Thoracic aorta (tissue), 2 donors: ENCODE results near the gene LAMB1. TPM values are rescaled to one million over a fixed set of nuclear protein-coding genes. Genes with fewer than 3 reads are reported as not detected.

Experiments
- ATAC-seq: fragments of 150-250 bp; one replicate; pipeline ENCODE4 v1.8.0; 2017; ENCODE audit warnings: low read depth; ENCODE audit not compliant: insufficient number of reproducible peaks, low FRiP score
- DNase-seq: peaks from one replicate; pipeline ENCODE4 v3.0.0-alpha.2; 2020; ENCODE audit warnings: low spot score
- H3K27ac ChIP-seq, 2 donors: fragments of 200-600 bp; sonication (generic); 1 replicate in 1 of 2; 2 replicates in 1 of 2; pipeline ENCODE4 v1.5.1; 2016; ENCODE audit warnings: mild to moderate bottlenecking in 2 of 2, moderate library complexity in 2 of 2
- H3K27me3 ChIP-seq: fragments of 200-600 bp; sonication (generic); replicated peaks from 2 replicates; pipeline ENCODE4 v1.6.0; 2016; ENCODE audit warnings: mild to moderate bottlenecking; ENCODE audit not compliant: insufficient read depth
- H3K36me3 ChIP-seq: fragments of 200-600 bp; sonication (generic); one replicate; pipeline ENCODE4 v1.5.1; 2016
- H3K4me1 ChIP-seq, 2 donors: fragments of 200-600 bp; sonication (generic); 1 replicate in 1 of 2; 2 replicates in 1 of 2; pipeline versions ENCODE4 v1.5.1 to v1.6.0; 2016; ENCODE audit warnings: low read depth in 2 of 2, mild to moderate bottlenecking in 1 of 2; ENCODE audit not compliant: control insufficient read depth in 1 of 2
- H3K4me3 ChIP-seq: fragments of 200-600 bp; sonication (generic); 2 replicates; pipeline ENCODE4 v1.5.1; 2016; ENCODE audit warnings: mild to moderate bottlenecking
- H3K9me3 ChIP-seq: fragments of 200-600 bp; sonication (generic); 2 replicates; pipeline ENCODE4 v1.5.1; 2016
- CTCF ChIP-seq: fragments of 200-600 bp; sonication (generic); IDR thresholded peaks from one replicate; pipeline ENCODE4 v1.5.1; 2019; ENCODE audit warnings: antibody characterized with exemption
- total RNA-seq, 2 donors: library from RNA; depleted of rRNA; stranded (reverse); fragments of >200 nt; gene quantifications; one replicate each; pipeline versions ENCODE4 v1.1.0 to v1.2.3, GENCODE V29; 2016

Gene LAMB1
- total RNA-seq, 2 donors from 2014 or later, result 144 to 296 TPM

GRCh38 chr7:107998660-107999480 lies 4.1 kb downstream of the LAMB1 start:
- Histone ChIP-seq H3K27me3 (no peaks in the 10 kb centered on the region), H3K27ac (peak overlapping the region; percentile 3 to 84), H3K4me3 (no peak overlapping the region), H3K4me1 (peaks cover 26 to 63% of the 10 kb centered on the region in 2 donors), H3K36me3 (no peaks in the 10 kb centered on the region), H3K9me3 (no peaks in the 10 kb centered on the region)
- no peak for ATAC-seq
- DNase-seq, result no peak
- TF ChIP-seq CTCF, result no peak

- TF ChIP-seq CTCF, result no peak
- DNase-seq, result no peak
- H3K9me3 ChIP-seq, result no peaks in the 10 kb centered on the region
- no peak overlapping the region for H3K4me3 ChIP-seq
- no peak overlapping the region for H3K27ac ChIP-seq
- no peaks in the 10 kb centered on the region for H3K27me3 ChIP-seq
- H3K4me1 ChIP-seq, result peaks cover 26 to 58% of the 10 kb centered on the region in 2 donors
- no peak for ATAC-seq
- no peaks in the 10 kb centered on the region for H3K36me3 ChIP-seq
Observed at GRCh38 chr7:107998150-107998549, 4.8 kb downstream of the LAMB1 start.

- no peaks in the 10 kb centered on the region for H3K9me3 ChIP-seq
- no peak for TF ChIP-seq CTCF
- H3K27me3 ChIP-seq, result no peaks in the 10 kb centered on the region
- H3K4me3 ChIP-seq, result no peak overlapping the region
- peak overlapping the region; percentile 14 to 62 for H3K27ac ChIP-seq
- DNase-seq, result no peak
- no peak for ATAC-seq
- H3K36me3 ChIP-seq, result no peaks in the 10 kb centered on the region
- peaks cover 25 to 56% of the 10 kb centered on the region in 2 donors for H3K4me1 ChIP-seq
Observed at GRCh38 chr7:107996072-107996882, 6.7 kb downstream of the LAMB1 start.

GRCh38 chr7:107995184-107996071 lies 7.5 kb downstream of the LAMB1 start:
- Histone ChIP-seq H3K36me3 (no peaks in the 10 kb centered on the region), H3K4me3 (no peak overlapping the region), H3K27me3 (no peaks in the 10 kb centered on the region), H3K9me3 (no peaks in the 10 kb centered on the region), H3K4me1 (peaks cover 19 to 47% of the 10 kb centered on the region in 2 donors), H3K27ac (peak overlapping the region; percentile 39 to 62)
- ATAC-seq (no peak), DNase-seq (no peak)
- no peak for TF ChIP-seq CTCF
